ENCODE results near the gene TBX19.

TBX19 gene

GRCh38 chr1:168317309-168317708 is 36.6 kb downstream of the TBX19 start:
- Histone ChIP-seq H3K9me3 (ENCODE audit: control insufficient read depth in 2 of 2, low read length in 2 of 2) (no peaks in the 10 kb centered on the region), H3K4me1 (ENCODE audit: control insufficient read depth in 2 of 2, insufficient read depth in 2 of 2, low read length in 2 of 2) (no peaks in the 10 kb centered on the region), H3K27ac (ENCODE audit: low read depth in 2 of 2, low read length in 2 of 2) (no peak overlapping the region), H3K36me3 (ENCODE audit: control insufficient read depth in 2 of 2, insufficient read depth in 2 of 2, low read length in 2 of 2) (peaks cover 0 to 2% of the 10 kb centered on the region in 2 donors), H3K27me3 (ENCODE audit: control insufficient read depth in 2 of 2, insufficient read depth in 2 of 2, low read length in 2 of 2) (no peaks in the 10 kb centered on the region), H3K4me3 (ENCODE audit: low read length in 2 of 2) (no peak overlapping the region), H3K9ac (ENCODE audit: low read depth in 1 of 2, low read length in 2 of 2) (no peak overlapping the region)

- no peaks in the 10 kb centered on the region for H3K27me3 ChIP-seq (ENCODE audit: control insufficient read depth in 2 of 2, insufficient read depth in 2 of 2, low read length in 2 of 2)
- no peak overlapping the region for H3K9ac ChIP-seq (ENCODE audit: low read depth in 1 of 2, low read length in 2 of 2)
- no peaks in the 10 kb centered on the region for H3K4me1 ChIP-seq (ENCODE audit: control insufficient read depth in 2 of 2, insufficient read depth in 2 of 2, low read length in 2 of 2)
- H3K4me3 ChIP-seq (ENCODE audit: low read length in 2 of 2), result no peak overlapping the region
- H3K9me3 ChIP-seq (ENCODE audit: control insufficient read depth in 2 of 2, low read length in 2 of 2), result no peaks in the 10 kb centered on the region
- no peak overlapping the region for H3K27ac ChIP-seq (ENCODE audit: low read depth in 2 of 2, low read length in 2 of 2)
- H3K36me3 ChIP-seq (ENCODE audit: control insufficient read depth in 2 of 2, insufficient read depth in 2 of 2, low read length in 2 of 2), result no peaks in the 10 kb centered on the region
These were observed 39.0 kb downstream of the TBX19 start for GRCh38 chr1:168319691-168320090.

GRCh38 chr1:168320149-168320548 is 39.5 kb downstream of the TBX19 start:
- Histone ChIP-seq H3K4me1 (ENCODE audit: control insufficient read depth in 2 of 2, insufficient read depth in 2 of 2, low read length in 2 of 2) (no peaks in the 10 kb centered on the region), H3K9ac (ENCODE audit: low read depth in 1 of 2, low read length in 2 of 2) (no peak overlapping the region), H3K4me3 (ENCODE audit: low read length in 2 of 2) (no peak overlapping the region), H3K27ac (ENCODE audit: low read depth in 2 of 2, low read length in 2 of 2) (no peak overlapping the region), H3K36me3 (ENCODE audit: control insufficient read depth in 2 of 2, insufficient read depth in 2 of 2, low read length in 2 of 2) (no peaks in the 10 kb centered on the region), H3K9me3 (ENCODE audit: control insufficient read depth in 2 of 2, low read length in 2 of 2) (no peaks in the 10 kb centered on the region), H3K27me3 (ENCODE audit: control insufficient read depth in 2 of 2, insufficient read depth in 2 of 2, low read length in 2 of 2) (no peaks in the 10 kb centered on the region)

DNA sequence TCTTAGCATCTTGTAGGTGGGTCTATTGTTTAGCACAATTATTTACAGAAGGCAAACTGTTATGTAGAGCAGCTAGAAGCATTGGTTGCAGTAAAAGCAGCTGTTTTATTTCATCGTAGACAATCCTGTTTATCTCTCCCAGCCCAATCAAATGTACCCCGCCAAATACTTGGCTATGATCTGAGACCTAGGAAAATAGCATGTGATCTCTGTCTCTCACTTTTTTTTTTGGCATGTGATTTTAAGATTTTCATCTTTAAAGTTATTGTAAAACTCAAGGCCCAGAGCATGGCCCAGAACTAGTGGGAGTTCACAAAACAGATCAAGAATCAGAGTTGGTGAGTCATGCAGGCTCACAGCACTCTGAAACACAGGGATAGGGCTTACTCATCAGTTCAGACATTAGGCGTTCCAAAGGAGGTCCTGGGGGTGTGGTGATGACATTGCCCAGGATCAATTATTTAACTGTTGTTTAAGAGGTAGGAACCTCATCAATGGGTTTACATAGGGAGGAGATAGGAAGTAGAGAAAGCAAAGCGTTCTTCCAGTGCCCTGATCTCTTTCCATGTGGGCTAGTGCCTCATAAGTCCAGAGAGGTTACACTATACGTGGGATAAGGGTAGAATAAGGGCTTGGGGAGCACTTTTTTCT is 40.2 kb downstream of the TBX19 start:
- no peaks in the 10 kb centered on the region for H3K9me3 ChIP-seq (ENCODE audit: control insufficient read depth in 2 of 2, low read length in 2 of 2)
- H3K27ac ChIP-seq (ENCODE audit: low read depth in 2 of 2, low read length in 2 of 2), result no peak overlapping the region
- no peaks in the 10 kb centered on the region for H3K36me3 ChIP-seq (ENCODE audit: control insufficient read depth in 2 of 2, insufficient read depth in 2 of 2, low read length in 2 of 2)
- H3K4me1 ChIP-seq (ENCODE audit: control insufficient read depth in 2 of 2, insufficient read depth in 2 of 2, low read length in 2 of 2), result no peaks in the 10 kb centered on the region
- no peaks in the 10 kb centered on the region for H3K27me3 ChIP-seq (ENCODE audit: control insufficient read depth in 2 of 2, insufficient read depth in 2 of 2, low read length in 2 of 2)
- no peak overlapping the region for H3K9ac ChIP-seq (ENCODE audit: low read depth in 1 of 2, low read length in 2 of 2)
- no peak overlapping the region for H3K4me3 ChIP-seq (ENCODE audit: low read length in 2 of 2)

DNA sequence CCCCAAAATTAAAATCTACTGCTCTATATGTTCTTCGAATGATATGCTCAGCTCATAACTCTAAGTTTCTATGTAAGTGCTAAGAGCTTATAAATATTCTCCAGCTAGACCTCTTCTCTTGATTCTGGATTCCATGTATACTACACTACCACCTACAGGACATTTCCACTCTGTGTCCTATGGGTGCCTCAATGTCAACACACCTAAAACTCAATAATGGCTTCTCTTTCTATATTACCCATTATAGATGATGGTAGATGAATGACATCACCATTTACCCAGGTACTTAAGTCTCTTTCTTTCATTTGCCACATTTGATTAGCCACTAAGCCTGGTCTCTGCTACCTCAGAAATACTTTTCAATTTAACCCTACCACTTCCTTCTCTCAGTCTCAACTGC is 41.3 kb downstream of the TBX19 start:
- Histone ChIP-seq H3K9me3 (ENCODE audit: control insufficient read depth in 2 of 2, low read length in 2 of 2) (no peaks in the 10 kb centered on the region), H3K4me3 (ENCODE audit: low read length in 2 of 2) (no peak overlapping the region), H3K27me3 (ENCODE audit: control insufficient read depth in 2 of 2, insufficient read depth in 2 of 2, low read length in 2 of 2) (no peaks in the 10 kb centered on the region), H3K36me3 (ENCODE audit: control insufficient read depth in 2 of 2, insufficient read depth in 2 of 2, low read length in 2 of 2) (no peaks in the 10 kb centered on the region), H3K9ac (ENCODE audit: low read depth in 1 of 2, low read length in 2 of 2) (no peak overlapping the region), H3K4me1 (ENCODE audit: control insufficient read depth in 2 of 2, insufficient read depth in 2 of 2, low read length in 2 of 2) (no peaks in the 10 kb centered on the region), H3K27ac (ENCODE audit: low read depth in 2 of 2, low read length in 2 of 2) (no peak overlapping the region)

DNA sequence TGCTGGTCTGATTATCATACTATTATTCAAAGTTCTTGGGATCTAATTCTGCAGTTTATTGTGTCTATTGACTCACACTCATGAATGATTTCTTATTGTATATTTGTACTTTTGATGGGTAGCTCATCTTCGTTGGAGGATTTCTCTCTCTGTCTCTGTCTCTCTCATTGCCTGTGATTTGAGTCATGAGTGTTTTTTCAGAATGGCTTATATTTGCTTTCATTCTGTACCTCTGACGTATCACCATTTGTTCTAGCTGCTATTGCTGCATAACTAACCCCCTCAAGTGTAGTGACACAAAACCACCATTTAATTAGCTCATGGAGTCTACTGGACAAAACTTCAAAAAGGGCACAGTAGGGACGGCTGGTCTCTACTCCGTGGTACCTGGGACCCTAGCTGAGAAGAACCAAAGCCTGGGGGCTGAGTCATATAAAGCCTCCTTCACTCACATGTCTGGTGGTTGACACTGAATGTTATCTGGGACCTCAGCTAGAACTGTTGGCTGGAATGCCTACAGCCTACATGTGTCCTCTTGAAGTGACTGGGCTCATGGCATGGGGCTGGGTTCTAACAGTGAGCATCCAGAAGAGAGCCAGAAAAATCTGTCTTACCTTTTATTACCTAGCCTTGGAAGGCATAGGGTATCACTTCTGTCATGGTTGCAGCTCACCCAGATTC is 44.2 kb downstream of the TBX19 start:
- no peaks in the 10 kb centered on the region for H3K9me3 ChIP-seq (ENCODE audit: control insufficient read depth in 2 of 2, low read length in 2 of 2)
- no peak overlapping the region for H3K9ac ChIP-seq (ENCODE audit: low read depth in 1 of 2, low read length in 2 of 2)
- H3K27me3 ChIP-seq (ENCODE audit: control insufficient read depth in 2 of 2, insufficient read depth in 2 of 2, low read length in 2 of 2), result no peaks in the 10 kb centered on the region
- no peak overlapping the region for H3K4me3 ChIP-seq (ENCODE audit: low read length in 2 of 2)
- H3K27ac ChIP-seq (ENCODE audit: low read depth in 2 of 2, low read length in 2 of 2), result no peak overlapping the region
- no peaks in the 10 kb centered on the region for H3K4me1 ChIP-seq (ENCODE audit: control insufficient read depth in 2 of 2, insufficient read depth in 2 of 2, low read length in 2 of 2)
- no peaks in the 10 kb centered on the region for H3K36me3 ChIP-seq (ENCODE audit: control insufficient read depth in 2 of 2, insufficient read depth in 2 of 2, low read length in 2 of 2)

DNA sequence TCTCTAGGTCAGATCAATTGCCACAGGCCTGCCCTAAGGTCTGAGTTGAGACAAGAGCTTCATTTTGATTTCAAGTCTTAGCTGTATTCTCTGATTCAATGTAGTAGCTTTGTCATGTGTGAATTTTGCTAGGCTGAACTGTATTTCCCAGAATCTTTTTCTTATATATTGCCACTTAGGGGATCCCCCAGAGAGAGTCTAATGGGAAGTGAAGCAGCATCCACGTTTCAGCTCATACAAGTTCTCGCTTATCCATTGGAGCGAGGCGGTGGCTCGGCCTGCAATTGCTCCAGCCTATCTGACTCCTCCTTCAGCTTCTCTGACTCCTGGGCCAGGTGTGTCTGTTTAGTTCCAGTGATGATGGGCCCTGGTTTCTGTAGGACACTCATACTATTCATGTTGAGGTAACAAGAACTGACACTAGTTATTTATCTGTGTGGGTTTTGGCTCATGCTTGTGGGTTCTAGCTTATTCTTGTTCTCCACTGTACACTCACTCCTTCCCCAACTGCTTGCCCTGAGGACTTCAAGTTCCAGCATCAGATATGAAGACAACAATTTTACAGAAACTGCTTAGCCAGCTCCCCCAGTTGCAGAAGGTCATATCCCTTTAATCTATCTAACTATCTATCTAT is 48.2 kb downstream of the TBX19 start:
- no peak overlapping the region for H3K27ac ChIP-seq (ENCODE audit: low read depth in 2 of 2, low read length in 2 of 2)
- H3K36me3 ChIP-seq (ENCODE audit: control insufficient read depth in 2 of 2, insufficient read depth in 2 of 2, low read length in 2 of 2), result no peaks in the 10 kb centered on the region
- no peak overlapping the region for H3K4me3 ChIP-seq (ENCODE audit: low read length in 2 of 2)
- H3K27me3 ChIP-seq (ENCODE audit: control insufficient read depth in 2 of 2, insufficient read depth in 2 of 2, low read length in 2 of 2), result no peaks in the 10 kb centered on the region
- H3K9ac ChIP-seq (ENCODE audit: low read depth in 1 of 2, low read length in 2 of 2), result no peak overlapping the region
- no peaks in the 10 kb centered on the region for H3K9me3 ChIP-seq (ENCODE audit: control insufficient read depth in 2 of 2, low read length in 2 of 2)
- H3K4me1 ChIP-seq (ENCODE audit: control insufficient read depth in 2 of 2, insufficient read depth in 2 of 2, low read length in 2 of 2), result no peaks in the 10 kb centered on the region

DNA sequence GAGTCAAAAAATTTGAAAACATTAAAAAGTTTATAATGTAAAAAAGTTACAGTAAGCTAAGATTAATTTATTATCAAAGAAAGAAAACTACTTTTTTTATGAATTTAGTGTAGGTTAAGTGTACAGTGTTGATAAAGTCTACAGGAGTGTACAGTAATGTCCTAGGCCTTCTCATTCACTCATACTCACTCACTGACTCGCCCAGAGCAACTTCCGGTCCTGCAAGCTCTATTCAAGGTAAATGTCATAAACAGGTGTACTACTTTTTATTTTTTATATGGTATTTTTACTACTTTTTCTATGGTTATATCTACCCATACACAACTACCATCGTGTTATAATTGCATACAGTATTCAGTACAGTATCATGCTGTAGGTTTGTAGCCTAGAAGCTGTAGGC is 49.6 kb downstream of the TBX19 start:
- Histone ChIP-seq H3K27ac (ENCODE audit: low read depth in 2 of 2, low read length in 2 of 2) (no peak overlapping the region), H3K4me3 (ENCODE audit: low read length in 2 of 2) (no peak overlapping the region), H3K27me3 (ENCODE audit: control insufficient read depth in 2 of 2, insufficient read depth in 2 of 2, low read length in 2 of 2) (no peaks in the 10 kb centered on the region), H3K4me1 (ENCODE audit: control insufficient read depth in 2 of 2, insufficient read depth in 2 of 2, low read length in 2 of 2) (no peaks in the 10 kb centered on the region), H3K9me3 (ENCODE audit: control insufficient read depth in 2 of 2, low read length in 2 of 2) (no peaks in the 10 kb centered on the region), H3K9ac (ENCODE audit: low read depth in 1 of 2, low read length in 2 of 2) (no peak overlapping the region), H3K36me3 (ENCODE audit: control insufficient read depth in 2 of 2, insufficient read depth in 2 of 2, low read length in 2 of 2) (no peaks in the 10 kb centered on the region)

- H3K9me3 ChIP-seq (ENCODE audit: control insufficient read depth in 2 of 2, low read length in 2 of 2), result no peaks in the 10 kb centered on the region
- H3K9ac ChIP-seq (ENCODE audit: low read depth in 1 of 2, low read length in 2 of 2), result no peak overlapping the region
- no peaks in the 10 kb centered on the region for H3K27me3 ChIP-seq (ENCODE audit: control insufficient read depth in 2 of 2, insufficient read depth in 2 of 2, low read length in 2 of 2)
- H3K36me3 ChIP-seq (ENCODE audit: control insufficient read depth in 2 of 2, insufficient read depth in 2 of 2, low read length in 2 of 2), result no peaks in the 10 kb centered on the region
- H3K27ac ChIP-seq (ENCODE audit: low read depth in 2 of 2, low read length in 2 of 2), result no peak overlapping the region
- H3K4me1 ChIP-seq (ENCODE audit: control insufficient read depth in 2 of 2, insufficient read depth in 2 of 2, low read length in 2 of 2), result no peaks in the 10 kb centered on the region
- no peak overlapping the region for H3K4me3 ChIP-seq (ENCODE audit: low read length in 2 of 2)
These were observed 50.9 kb downstream of the TBX19 start for GRCh38 chr1:168331569-168331968.

DNA sequence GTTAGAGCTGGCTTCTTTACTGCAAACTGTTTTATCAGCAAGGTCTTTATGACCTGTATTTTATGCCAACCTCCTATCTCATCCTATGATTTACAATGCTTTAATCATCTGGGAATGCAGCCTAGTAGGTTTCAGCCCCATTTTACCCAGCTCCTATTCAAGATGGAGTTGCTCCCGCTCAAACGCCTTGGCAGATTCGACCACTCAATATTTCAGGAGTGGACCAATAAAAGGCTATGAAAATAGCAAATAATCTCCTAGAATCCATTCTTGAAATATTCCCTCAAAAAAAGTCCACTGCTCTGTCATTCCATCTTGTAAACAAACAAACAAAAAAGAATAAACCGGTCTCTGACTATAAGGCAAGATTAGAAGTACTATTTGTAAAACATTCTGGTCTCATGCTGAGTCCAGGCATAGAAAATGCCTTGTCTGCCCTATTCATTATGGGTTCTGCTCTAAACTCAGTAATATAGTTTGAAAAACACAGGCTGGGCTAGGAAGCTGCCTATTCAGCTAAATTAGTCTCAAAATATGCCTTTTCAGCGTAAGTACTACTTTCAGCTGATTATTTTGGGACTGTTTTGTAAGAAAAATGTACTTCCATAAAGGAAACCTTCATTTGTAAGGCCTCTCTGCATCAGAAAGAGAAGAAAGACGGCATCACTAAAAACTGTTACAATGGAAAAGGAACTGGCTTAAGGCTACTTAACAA is 53.0 kb downstream of the TBX19 start:
- Histone ChIP-seq H3K4me3 (ENCODE audit: low read length in 2 of 2) (no peak overlapping the region), H3K9ac (ENCODE audit: low read depth in 1 of 2, low read length in 2 of 2) (no peak overlapping the region), H3K27ac (ENCODE audit: low read depth in 2 of 2, low read length in 2 of 2) (no peak overlapping the region), H3K36me3 (ENCODE audit: control insufficient read depth in 2 of 2, insufficient read depth in 2 of 2, low read length in 2 of 2) (no peaks in the 10 kb centered on the region), H3K9me3 (ENCODE audit: control insufficient read depth in 2 of 2, low read length in 2 of 2) (no peaks in the 10 kb centered on the region), H3K4me1 (ENCODE audit: control insufficient read depth in 2 of 2, insufficient read depth in 2 of 2, low read length in 2 of 2) (no peaks in the 10 kb centered on the region), H3K27me3 (ENCODE audit: control insufficient read depth in 2 of 2, insufficient read depth in 2 of 2, low read length in 2 of 2) (no peaks in the 10 kb centered on the region)
